ENCODE data around the gene VDAC2. TPM values are rescaled to one million over a fixed set of nuclear protein-coding genes. Genes with fewer than 3 reads are reported as not detected.
"Not testable (repeated sequence)": the region's sequence is repeated elsewhere in the genome, so short reads cannot be mapped to it uniquely, and the experiment has no call there.

The VDAC2 gene
- total RNA-seq, 1 experiment from 2014 or later, result 254 TPM

DNA sequence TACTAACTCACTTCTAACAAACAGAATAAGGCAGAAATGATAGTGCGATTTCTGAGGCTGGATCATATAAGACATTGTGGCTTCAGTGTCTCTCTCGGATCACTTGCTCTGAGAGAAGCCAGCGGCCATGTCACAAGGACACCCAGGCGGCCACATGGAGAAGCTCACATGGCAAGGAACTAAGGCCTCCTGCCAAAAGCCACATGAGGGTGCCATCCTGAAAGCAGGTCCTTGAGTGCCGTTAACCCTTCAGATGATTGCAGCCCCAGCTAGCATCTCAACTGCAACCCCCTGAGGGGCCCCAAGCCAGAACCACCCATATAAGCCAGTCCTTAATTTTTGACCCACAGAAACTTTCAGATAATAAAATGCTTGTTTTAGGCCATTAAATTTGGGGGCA is 6.9 kb upstream of the VDAC2 start:
- no TSS peak for BruUV-seq (replicated peaks)
- CTCF ChIA-PET, result no interaction called here
- H3K4me1 Mint-ChIP-seq (ENCODE audit: low read depth, unreplicated experiment), result peaks cover 17% of the 10 kb centered on the region

DNA sequence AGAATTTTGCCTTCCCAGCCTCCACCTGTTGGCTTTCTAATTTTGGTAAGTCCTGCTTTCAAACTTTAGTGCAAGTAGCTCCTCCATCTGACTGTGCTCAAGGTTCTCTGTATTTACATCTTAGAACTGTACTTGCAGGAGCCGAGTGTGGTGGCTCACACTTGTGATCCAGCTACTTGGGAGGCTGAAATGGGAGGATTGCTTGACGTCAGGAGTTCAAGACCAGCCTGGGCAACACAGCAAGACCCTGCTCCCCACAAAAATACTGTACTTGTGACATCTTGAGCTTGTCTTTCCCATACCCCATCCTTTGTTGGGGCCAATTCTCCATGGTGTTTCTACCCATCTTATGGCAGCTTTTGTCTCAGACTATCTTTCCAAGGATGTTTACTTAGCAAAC is 4.7 kb upstream of the VDAC2 start:
- CTCF ChIA-PET, result interaction anchor here (0.6 to 1.0 kb wide), 2 partner anchors 8 to 380 kb away, joined by 3 to 7 read pairs; no protein-coding TSS in a partner anchor
- no peaks in the 10 kb centered on the region for H3K9me3 Mint-ChIP-seq (ENCODE audit: low read depth, unreplicated experiment)
- H3K36me3 Mint-ChIP-seq (ENCODE audit: insufficient read depth, unreplicated experiment), result peaks cover 17% of the 10 kb centered on the region
- TF ChIP-seq, protein P1, sequence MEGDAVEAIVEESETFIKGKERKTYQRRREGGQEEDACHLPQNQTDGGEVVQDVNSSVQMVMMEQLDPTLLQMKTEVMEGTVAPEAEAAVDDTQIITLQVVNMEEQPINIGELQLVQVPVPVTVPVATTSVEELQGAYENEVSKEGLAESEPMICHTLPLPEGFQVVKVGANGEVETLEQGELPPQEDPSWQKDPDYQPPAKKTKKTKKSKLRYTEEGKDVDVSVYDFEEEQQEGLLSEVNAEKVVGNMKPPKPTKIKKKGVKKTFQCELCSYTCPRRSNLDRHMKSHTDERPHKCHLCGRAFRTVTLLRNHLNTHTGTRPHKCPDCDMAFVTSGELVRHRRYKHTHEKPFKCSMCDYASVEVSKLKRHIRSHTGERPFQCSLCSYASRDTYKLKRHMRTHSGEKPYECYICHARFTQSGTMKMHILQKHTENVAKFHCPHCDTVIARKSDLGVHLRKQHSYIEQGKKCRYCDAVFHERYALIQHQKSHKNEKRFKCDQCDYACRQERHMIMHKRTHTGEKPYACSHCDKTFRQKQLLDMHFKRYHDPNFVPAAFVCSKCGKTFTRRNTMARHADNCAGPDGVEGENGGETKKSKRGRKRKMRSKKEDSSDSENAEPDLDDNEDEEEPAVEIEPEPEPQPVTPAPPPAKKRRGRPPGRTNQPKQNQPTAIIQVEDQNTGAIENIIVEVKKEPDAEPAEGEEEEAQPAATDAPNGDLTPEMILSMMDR (IDR thresholded peaks at IDR 0.05; ENCODE audit: unreplicated experiment), result no peak
- intact Hi-C loops (cut with micrococcal nuclease; ENCODE audit: unreplicated experiment), result no loop called here
- no peaks in the 10 kb centered on the region for H3K27me3 Mint-ChIP-seq (ENCODE audit: unreplicated experiment)
- no peak for DNase-seq
- no peak overlapping the region for H3K27ac Mint-ChIP-seq (ENCODE audit: unreplicated experiment)
- H3K4me3 Mint-ChIP-seq (ENCODE audit: low read depth, unreplicated experiment), result no peak overlapping the region
- BruUV-seq (replicated peaks), result no TSS peak
- peaks cover 17% of the 10 kb centered on the region for H3K4me1 Mint-ChIP-seq (ENCODE audit: low read depth, unreplicated experiment)

More for the DNA sequence above, 6.9 kb upstream of the VDAC2 start:
- Mint-ChIP-seq H3K4me3 (ENCODE audit: low read depth, unreplicated experiment) (no peak overlapping the region), H3K9me3 (ENCODE audit: low read depth, unreplicated experiment) (no peaks in the 10 kb centered on the region), H3K27me3 (ENCODE audit: unreplicated experiment) (no peaks in the 10 kb centered on the region), H3K36me3 (ENCODE audit: insufficient read depth, unreplicated experiment) (peaks cover 4% of the 10 kb centered on the region), H3K27ac (ENCODE audit: unreplicated experiment) (no peak overlapping the region)
- DNase-seq, result no peak
- TF ChIP-seq, protein P1 (IDR thresholded peaks at IDR 0.05; ENCODE audit: unreplicated experiment), result no peak
- intact Hi-C loops (cut with micrococcal nuclease; ENCODE audit: unreplicated experiment), result no loop called here

DNA sequence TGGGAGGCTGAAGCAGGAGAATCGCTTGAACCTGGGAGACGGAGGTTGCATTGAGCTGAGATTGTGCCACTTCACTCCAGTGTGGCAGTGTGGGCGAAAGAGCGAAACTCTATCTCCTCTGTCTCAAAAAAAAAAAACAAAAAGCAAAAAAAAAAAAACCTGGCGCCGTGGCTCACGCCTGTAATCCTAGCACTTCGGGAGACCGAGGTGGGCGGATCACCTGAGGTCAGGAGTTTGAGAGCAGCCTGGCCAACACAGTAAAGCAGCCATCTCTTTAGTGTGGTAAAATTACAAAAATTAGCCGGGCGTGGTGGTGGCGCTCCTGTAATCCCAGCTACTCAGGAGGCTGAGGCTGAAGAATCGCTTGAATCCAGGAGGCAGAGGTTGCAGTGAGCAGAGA is 4.0 kb upstream of the VDAC2 start:
- H3K27ac Mint-ChIP-seq (ENCODE audit: unreplicated experiment); DNase-seq; intact Hi-C loops (cut with micrococcal nuclease; ENCODE audit: unreplicated experiment); H3K9me3 Mint-ChIP-seq (ENCODE audit: low read depth, unreplicated experiment); H3K4me3 Mint-ChIP-seq (ENCODE audit: low read depth, unreplicated experiment); H3K27me3 Mint-ChIP-seq (ENCODE audit: unreplicated experiment); BruUV-seq (replicated peaks): not testable (repeated sequence)
- Mint-ChIP-seq H3K4me1 (ENCODE audit: low read depth, unreplicated experiment) (peaks cover 14% of the 10 kb centered on the region), H3K36me3 (ENCODE audit: insufficient read depth, unreplicated experiment) (peaks cover 25% of the 10 kb centered on the region)
- CTCF ChIA-PET, result interaction anchor here (1.0 kb wide), 1 partner anchor 9 kb away, joined by 3 read pairs; no protein-coding TSS in a partner anchor

DNA sequence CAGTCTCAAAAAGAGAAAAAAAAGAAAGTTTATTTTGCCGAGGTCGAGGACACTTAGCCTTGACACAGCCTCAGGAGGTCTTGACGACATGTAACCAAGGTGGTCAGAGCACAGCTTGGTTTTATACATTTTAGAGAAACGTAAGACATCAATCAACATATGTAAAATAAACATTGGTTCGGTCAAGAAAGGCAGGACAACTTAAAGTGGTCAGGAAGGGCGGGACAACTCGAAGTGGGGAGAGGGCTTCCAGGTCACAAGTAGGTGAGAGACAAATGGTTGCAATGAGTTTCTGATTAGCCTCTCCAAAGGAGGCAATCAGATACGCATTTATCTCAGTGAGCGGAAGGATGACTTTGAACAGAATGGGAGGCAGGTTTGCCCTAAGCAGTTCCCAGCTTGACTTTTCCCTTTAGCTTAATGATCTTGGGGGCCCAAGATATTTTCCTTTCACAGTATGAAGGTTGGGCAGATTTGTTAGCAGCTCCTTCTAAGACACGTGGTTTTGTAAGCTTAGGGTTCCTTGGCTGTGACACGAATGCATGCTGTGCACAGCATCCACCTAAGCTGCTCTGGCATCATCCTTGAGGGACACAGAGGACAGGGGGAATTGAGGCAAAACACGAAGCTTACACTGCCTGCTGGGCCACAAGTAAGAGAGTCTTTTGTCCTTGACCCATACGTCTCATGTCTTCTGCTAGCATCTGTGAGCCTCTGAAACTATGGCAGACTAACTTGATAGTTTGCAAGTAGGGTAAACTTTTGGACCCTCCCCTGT is 3.3 kb upstream of the VDAC2 start:
- no peaks in the 10 kb centered on the region for H3K27me3 Mint-ChIP-seq (ENCODE audit: unreplicated experiment)
- intact Hi-C loops (cut with micrococcal nuclease; ENCODE audit: unreplicated experiment), result no loop called here
- no peak for DNase-seq
- CTCF ChIA-PET, result interaction anchor here (0.6 kb wide), 1 partner anchor 17 kb away, joined by 3 read pairs; no protein-coding TSS in a partner anchor
- BruUV-seq (replicated peaks), result no TSS peak
- H3K36me3 Mint-ChIP-seq (ENCODE audit: insufficient read depth, unreplicated experiment), result peaks cover 31% of the 10 kb centered on the region
- TF ChIP-seq, protein P1 (IDR thresholded peaks at IDR 0.05; ENCODE audit: unreplicated experiment), result no peak
- peaks cover 7% of the 10 kb centered on the region for H3K4me1 Mint-ChIP-seq (ENCODE audit: low read depth, unreplicated experiment)
- H3K4me3 Mint-ChIP-seq (ENCODE audit: low read depth, unreplicated experiment), result no peak overlapping the region
- H3K9me3 Mint-ChIP-seq (ENCODE audit: low read depth, unreplicated experiment), result no peaks in the 10 kb centered on the region
- H3K27ac Mint-ChIP-seq (ENCODE audit: unreplicated experiment), result no peak overlapping the region

DNA sequence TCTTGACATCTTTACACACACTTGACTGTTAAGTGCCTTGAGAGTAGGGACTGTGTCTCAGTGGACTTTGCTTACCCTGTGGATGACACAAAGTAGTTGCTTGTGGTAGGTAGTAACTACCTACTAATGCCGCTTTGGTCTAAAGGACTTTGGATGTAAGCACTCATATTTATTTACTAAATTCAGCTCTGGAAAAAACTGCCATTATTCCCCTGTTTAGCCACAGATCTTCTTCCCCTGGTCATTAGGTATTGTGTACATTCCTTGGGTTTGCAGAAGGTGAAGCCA is 2.8 kb upstream of the VDAC2 start:
- intact Hi-C loops (cut with micrococcal nuclease; ENCODE audit: unreplicated experiment), result no loop called here
- CTCF ChIA-PET, result interaction anchor here (0.6 to 0.7 kb wide), 2 partner anchors 13 to 17 kb away, joined by 3 read pairs; no protein-coding TSS in a partner anchor
- Mint-ChIP-seq H3K4me3 (ENCODE audit: low read depth, unreplicated experiment) (no peak overlapping the region), H3K36me3 (ENCODE audit: insufficient read depth, unreplicated experiment) (peaks cover 36% of the 10 kb centered on the region), H3K27me3 (ENCODE audit: unreplicated experiment) (no peaks in the 10 kb centered on the region), H3K4me1 (ENCODE audit: low read depth, unreplicated experiment) (peaks cover 2% of the 10 kb centered on the region), H3K27ac (ENCODE audit: unreplicated experiment) (no peak overlapping the region), H3K9me3 (ENCODE audit: low read depth, unreplicated experiment) (no peaks in the 10 kb centered on the region)
- no peak for DNase-seq
- no TSS peak for BruUV-seq (replicated peaks)
- TF ChIP-seq, protein P1 (IDR thresholded peaks at IDR 0.05; ENCODE audit: unreplicated experiment), result no peak

Data from Calu3 (cell line).